HG03432 (cell line): ENCODE data around the gene CREB1.

Experiments used
- ATAC-seq: cut with Tn5 transposase; IDR thresholded peaks from one replicate; pipeline ENCODE4 v1.9.1; 2021; ENCODE audit warnings: mild to moderate bottlenecking, moderate library complexity; ENCODE audit not compliant: unreplicated experiment

CREB1 gene

GRCh38 chr2:207539470-207539869 is 9.7 kb downstream of the CREB1 start:
- no peak for ATAC-seq

- no peak for ATAC-seq
Measured at GRCh38 chr2:207540431-207540830, 10.7 kb downstream of the CREB1 start.

GRCh38 chr2:207541933-207542332 is 12.2 kb downstream of the CREB1 start:
- ATAC-seq: no peak

- ATAC-seq: no peak
Measured at GRCh38 chr2:207543272-207543671, 13.5 kb downstream of the CREB1 start.

- ATAC-seq: no peak
Measured at GRCh38 chr2:207546822-207547221, 17.1 kb downstream of the CREB1 start.

- no peak for ATAC-seq
Measured at GRCh38 chr2:207549145-207549544, 19.4 kb downstream of the CREB1 start.

DNA sequence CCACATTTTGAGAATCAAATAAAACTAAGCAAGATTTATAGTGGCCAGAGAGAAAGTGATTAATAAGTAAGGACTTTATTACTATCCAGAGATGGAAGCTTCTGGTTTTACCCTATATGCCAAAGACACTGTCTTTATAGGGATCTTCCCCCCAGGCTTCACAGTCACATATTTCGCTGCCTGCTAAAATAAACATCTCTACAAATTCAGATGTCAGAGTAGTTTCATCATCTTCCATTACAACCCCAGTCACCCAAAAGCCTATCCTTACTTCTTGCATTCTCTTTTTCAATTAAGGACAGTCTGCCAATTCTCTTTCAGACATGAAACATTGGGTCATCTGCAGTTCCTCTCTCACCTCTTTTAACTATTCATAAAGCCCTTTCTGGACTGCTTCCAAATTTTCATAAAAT is 28.3 kb downstream of the CREB1 start:
- ATAC-seq: no peak

DNA sequence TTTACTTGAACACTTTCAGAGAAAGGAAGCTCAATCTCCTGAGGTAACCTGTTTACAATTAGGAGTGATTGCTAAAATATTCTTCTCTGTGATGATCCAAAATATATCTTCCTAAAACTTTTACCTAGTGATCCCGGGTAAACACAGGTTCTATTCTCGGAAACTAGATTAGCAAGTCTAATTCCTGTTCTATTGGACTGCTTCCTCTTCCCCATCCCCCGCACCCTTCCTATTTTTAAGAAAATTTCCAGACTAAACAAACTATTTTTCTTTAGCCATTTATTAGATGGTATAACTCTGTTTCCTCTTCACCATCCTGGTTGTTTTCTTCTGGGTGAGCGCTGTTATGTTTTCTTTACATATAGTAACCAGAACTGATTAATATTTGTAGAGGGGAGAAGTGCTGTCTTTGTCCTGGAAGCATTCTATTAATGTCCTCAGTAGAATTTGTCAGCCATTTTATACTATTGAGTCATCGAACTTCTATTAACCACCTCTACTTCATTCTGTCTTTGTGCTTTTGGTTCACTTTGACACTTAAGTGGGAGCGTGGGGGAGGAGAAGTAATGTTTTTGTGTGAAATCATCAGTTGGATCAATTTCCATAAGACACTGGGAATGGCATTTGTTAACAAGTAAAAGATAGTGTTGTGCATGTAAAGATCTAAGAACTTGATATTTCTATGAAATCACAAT is 31.8 kb downstream of the CREB1 start:
- no peak for ATAC-seq

GRCh38 chr2:207565736-207566500 is 36.2 kb downstream of the CREB1 start:
- no peak for ATAC-seq

DNA sequence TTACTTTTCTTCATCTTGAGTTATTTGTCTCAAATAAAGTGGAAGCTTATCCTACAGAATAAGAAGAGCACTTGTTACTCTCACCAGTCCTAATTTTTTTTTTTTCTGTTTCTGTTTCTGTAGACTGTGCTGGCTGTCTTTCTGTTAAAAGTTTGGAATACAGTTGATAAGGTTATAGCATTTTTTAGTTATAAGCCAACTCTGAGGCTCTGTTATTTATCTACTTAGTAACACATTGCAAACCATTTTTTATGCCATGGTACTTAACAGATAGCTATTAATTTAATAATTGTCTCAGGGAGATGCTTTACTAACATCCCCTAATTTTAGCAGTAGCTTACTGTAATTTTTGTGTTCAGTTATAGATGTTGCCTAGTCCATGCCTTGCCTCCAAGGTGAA is 37.9 kb downstream of the CREB1 start:
- ATAC-seq: no peak

- no peak for ATAC-seq
Measured at GRCh38 chr2:207571370-207571769, 41.6 kb downstream of the CREB1 start.

DNA sequence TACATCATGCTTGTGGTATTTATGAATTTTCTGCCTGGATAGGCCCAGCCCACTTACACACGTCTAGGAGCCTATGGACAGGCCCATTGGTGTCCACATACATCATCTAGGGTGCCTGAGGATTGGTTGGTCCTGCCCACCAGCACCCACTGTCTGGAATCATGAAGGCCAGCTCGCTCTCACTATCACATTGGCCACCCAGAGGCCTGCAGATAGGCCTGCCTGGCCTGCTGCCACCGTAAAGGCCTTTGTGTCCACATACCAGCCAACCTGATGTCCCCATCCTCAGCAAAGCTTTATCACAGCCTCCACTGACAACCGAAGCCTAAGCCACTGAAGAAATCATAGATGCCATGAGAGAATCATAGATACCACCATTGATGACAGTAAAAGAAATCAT is 55.2 kb downstream of the CREB1 start:
- ATAC-seq: no peak

DNA sequence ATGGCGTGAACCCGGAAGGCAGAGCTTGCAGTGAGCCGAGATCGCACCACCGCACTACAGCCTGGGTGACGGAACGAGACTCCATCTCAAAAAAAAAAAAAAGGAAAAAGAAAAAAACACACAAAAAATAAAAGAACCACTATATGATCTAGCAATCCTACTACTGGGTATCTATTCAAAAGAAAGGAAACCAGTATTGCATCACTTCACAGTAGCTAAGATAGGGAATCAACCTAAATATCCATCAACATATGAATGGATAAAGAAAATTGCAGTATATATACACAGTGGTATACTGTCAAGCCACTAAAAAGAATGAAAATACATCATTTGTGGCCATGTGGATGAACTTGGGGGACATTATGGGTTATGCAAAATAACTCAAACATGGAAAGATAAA is 57.5 kb downstream of the CREB1 start:
- no peak for ATAC-seq

GRCh38 chr2:207589143-207589542 is 59.4 kb downstream of the CREB1 start:
- no peak for ATAC-seq

DNA sequence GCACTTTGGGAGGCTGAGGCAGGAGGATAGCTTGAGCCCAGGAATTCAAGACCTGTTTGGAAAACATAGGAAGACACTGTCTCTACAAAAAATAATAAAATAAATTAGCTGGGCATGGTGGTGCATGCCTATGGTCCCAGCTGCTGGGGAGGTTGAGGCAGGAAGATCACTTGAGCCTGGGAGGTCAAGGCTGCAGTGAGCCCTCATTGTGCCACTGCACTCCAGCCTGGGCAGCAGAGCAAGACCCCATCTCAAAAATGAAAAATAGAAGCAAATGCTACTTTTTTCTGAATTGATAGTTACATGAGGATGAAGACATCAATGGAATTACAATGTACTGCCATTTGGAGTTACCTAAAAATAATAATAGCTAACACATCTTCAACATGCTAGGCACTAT is 63.5 kb downstream of the CREB1 start:
- no peak for ATAC-seq

GRCh38 chr2:207594264-207594663 is 64.5 kb downstream of the CREB1 start:
- no peak for ATAC-seq

- no peak for ATAC-seq
Measured at GRCh38 chr2:207594731-207595130, 65.0 kb downstream of the CREB1 start.

- ATAC-seq: no peak
Measured at GRCh38 chr2:207599636-207600035, 69.9 kb downstream of the CREB1 start.

DNA sequence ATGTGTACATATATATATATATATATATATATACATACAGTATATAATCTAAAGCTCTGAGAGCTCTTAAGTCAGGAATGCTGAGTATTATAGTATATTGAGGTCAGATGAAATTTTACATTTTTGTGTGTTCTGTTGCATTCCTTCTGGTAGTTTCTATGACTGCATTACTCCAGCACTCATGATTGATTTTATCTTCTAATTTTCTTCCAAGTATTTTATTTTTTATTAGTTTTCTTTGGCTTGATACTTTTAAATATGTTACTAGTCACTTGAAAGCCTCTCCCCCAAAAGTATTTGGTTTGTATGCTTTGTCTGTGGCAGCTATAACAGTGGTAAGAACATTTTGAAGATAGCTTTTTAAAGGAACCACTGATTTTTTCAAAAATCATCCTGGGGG is 70.5 kb downstream of the CREB1 start:
- no peak for ATAC-seq

DNA sequence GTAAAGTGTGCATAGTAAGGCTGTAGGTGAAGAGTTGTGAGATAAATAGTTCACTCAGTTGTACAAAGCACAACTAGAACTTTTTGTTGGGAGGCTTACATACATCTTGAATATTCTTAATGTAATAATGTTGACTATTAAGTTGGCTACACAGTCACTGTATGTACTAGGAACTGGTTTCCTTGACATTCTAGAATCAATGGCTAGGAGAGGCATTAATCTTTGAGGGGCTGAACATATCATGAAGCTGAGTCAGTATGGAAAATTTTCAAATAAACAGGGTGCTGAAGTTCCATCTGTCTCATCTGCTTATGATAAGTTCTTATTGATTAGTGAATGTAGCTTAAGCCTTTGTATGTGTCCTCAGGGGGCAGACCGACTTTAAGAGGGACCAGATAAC is 72.0 kb downstream of the CREB1 start:
- no peak for ATAC-seq

GRCh38 chr2:207603486-207603885 is 73.7 kb downstream of the CREB1 start:
- ATAC-seq: no peak

DNA sequence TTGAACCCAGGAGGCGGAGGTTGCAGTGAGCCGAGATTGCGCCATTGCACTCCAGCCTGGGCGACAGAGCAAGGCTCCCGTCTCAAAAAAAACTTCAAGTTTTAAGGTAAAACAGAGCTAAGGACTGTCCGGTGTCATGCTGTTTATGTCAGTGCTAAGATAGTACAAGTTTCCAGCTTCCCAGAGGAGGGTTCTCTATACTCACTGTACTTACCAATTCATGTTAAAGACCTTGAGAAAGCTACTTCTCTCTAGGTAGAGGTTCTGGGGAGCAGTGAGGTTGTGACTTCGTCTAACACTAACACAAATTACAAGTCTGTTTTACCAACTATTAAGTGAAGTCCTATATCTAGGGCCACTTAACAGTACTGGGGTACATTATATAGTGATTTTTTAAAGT is 76.6 kb downstream of the CREB1 start:
- no peak for ATAC-seq

DNA sequence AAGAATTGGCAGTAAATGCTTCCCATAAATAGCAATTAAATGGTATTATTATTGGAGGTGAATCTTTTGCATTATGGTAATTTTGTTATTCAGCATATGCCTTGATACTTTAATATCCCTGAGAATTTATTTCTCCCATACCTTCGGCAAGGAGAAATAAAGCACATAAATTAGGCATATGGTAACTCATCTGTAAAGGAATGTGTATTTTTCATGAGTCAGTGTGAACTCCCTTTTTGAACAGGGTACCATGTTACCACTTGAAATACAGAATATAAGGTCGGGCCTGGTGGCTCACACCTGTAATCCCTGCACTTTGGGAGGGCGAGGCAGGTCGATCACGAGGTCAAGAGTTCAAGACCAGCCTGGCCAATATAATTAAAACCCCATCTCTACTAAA is 77.1 kb downstream of the CREB1 start:
- no peak for ATAC-seq
